Activated CD4-positive, alpha-beta T cell treated with anti-CD3 and anti-CD28 coated beads for 36 hours (primary cell): ENCODE results near the gene PICALM. TPM values are rescaled to one million over a fixed set of nuclear protein-coding genes. Genes with fewer than 3 reads are reported as not detected.

Experiments
- ATAC-seq: fragments of 200-7000 bp; cut with Tn5 transposase; one replicate; pipeline ENCODE4 v1.10.0; 2021; ENCODE audit warnings: mild to moderate bottlenecking, moderate library complexity
- CTCF ChIA-PET: fragments of 350-600 bp; sonication (Branson Sonifier 250); formaldehyde crosslinking; loops from one replicate; lab custom pipeline; 2021; ENCODE audit warnings: antibody characterized with exemption; lab: Charles Lee
- POLR2A ChIA-PET: fragments of 350-600 bp; sonication (Branson Sonifier 250); formaldehyde crosslinking; loops from one replicate; lab custom pipeline; 2021; ENCODE audit warnings: antibody characterized with exemption, inconsistent platforms; lab: Charles Lee
- DNase-seq: peaks from one replicate; pipeline ENCODE4 v3.0.0-alpha.2; 2020
- H3K27ac Mint-ChIP-seq: one replicate; pipeline ENCODE4 v1.8.0; 2021; ENCODE audit warnings: mixed read lengths
- H3K27me3 Mint-ChIP-seq: one replicate; pipeline ENCODE4 v1.8.0; 2021; ENCODE audit warnings: mixed read lengths
- H3K36me3 Mint-ChIP-seq: one replicate; pipeline ENCODE4 v1.8.0; 2021; ENCODE audit warnings: low read depth, mixed read lengths
- H3K4me1 Mint-ChIP-seq: one replicate; pipeline ENCODE4 v1.8.0; 2021; ENCODE audit warnings: mixed read lengths
- H3K4me3 Mint-ChIP-seq: one replicate; pipeline ENCODE4 v1.8.0; 2021; ENCODE audit warnings: mild to moderate bottlenecking, moderate library complexity, mixed read lengths
- H3K9me3 Mint-ChIP-seq: one replicate; pipeline ENCODE4 v1.8.0; 2021; ENCODE audit warnings: low read depth, mixed read lengths
- intact Hi-C, 2 experiments: fragments of 100-400 bp; cut with DNase I in 1 of 2; cut with micrococcal nuclease in 1 of 2; formaldehyde crosslinking; loops; one replicate each; pipeline versions ENCODE4 v1.14.2 to v1.15.1; 2022 to 2024; cut with DNase I, micrococcal nuclease
- total RNA-seq, 2 experiments: library from RNA; stranded (reverse); gene quantifications; one replicate each; pipeline ENCODE4 v1.2.3, GENCODE V29; 2021

Gene PICALM
- total RNA-seq, 2 experiments from 2014 or later = 63.8 to 88.3 TPM

GRCh38 chr11:85918910-85919794 lies 149.7 kb downstream of the PICALM start:
- ATAC-seq = no peak
- Mint-ChIP-seq H3K4me1 (peaks cover 7% of the 10 kb centered on the region), H3K27ac (no peak overlapping the region), H3K4me3 (no peak overlapping the region), H3K27me3 (peaks cover 7% of the 10 kb centered on the region), H3K9me3 (peaks cover 6% of the 10 kb centered on the region), H3K36me3 (no peaks in the 10 kb centered on the region)
- DNase-seq = no peak
- intact Hi-C loops = no loop called here
- POLR2A ChIA-PET = interaction anchor here (0.8 kb wide), 1 partner anchor 318 kb away, joined by 3 read pairs; no protein-coding TSS in a partner anchor
- CTCF ChIA-PET = interaction anchor here (0.9 to 1.3 kb wide), 3 partner anchors 123 to 500 kb away, joined by 3 to 4 read pairs (median 3); no protein-coding TSS in a partner anchor

- H3K4me1 Mint-ChIP-seq = no peaks in the 10 kb centered on the region
- ChIA-PET CTCF (no interaction called here), POLR2A (no interaction called here)
- ATAC-seq (no peak), DNase-seq (no peak)
- intact Hi-C loops = no loop called here
- peaks cover 2% of the 10 kb centered on the region for H3K27me3 Mint-ChIP-seq
- H3K9me3 Mint-ChIP-seq = peaks cover 6% of the 10 kb centered on the region
- H3K36me3 Mint-ChIP-seq = no peaks in the 10 kb centered on the region
- no peak overlapping the region for H3K4me3 Mint-ChIP-seq
- H3K27ac Mint-ChIP-seq = no peak overlapping the region
Observed at GRCh38 chr11:85914425-85914824, 154.5 kb downstream of the PICALM start.

- no peaks in the 10 kb centered on the region for H3K36me3 Mint-ChIP-seq
- POLR2A ChIA-PET = no interaction called here
- no peak overlapping the region for H3K4me3 Mint-ChIP-seq
- peaks cover 6% of the 10 kb centered on the region for H3K9me3 Mint-ChIP-seq
- H3K27me3 Mint-ChIP-seq = peaks cover 2% of the 10 kb centered on the region
- no peak for DNase-seq
- H3K27ac Mint-ChIP-seq = no peak overlapping the region
- no peak for ATAC-seq
- no peaks in the 10 kb centered on the region for H3K4me1 Mint-ChIP-seq
- intact Hi-C loops = no loop called here
- CTCF ChIA-PET = no interaction called here
Observed at GRCh38 chr11:85913513-85913912, 155.4 kb downstream of the PICALM start.

GRCh38 chr11:85912414-85912813 lies 156.5 kb downstream of the PICALM start:
- ChIA-PET CTCF (interaction anchor here (0.6 kb wide), 1 partner anchor 12 kb away, joined by 3 read pairs; no protein-coding TSS in a partner anchor), POLR2A (no interaction called here)
- H3K27me3 Mint-ChIP-seq = peaks cover 2% of the 10 kb centered on the region
- no peak overlapping the region for H3K4me3 Mint-ChIP-seq
- H3K9me3 Mint-ChIP-seq = peaks cover 6% of the 10 kb centered on the region
- intact Hi-C loops = no loop called here
- H3K4me1 Mint-ChIP-seq = no peaks in the 10 kb centered on the region
- H3K36me3 Mint-ChIP-seq = no peaks in the 10 kb centered on the region
- no peak for DNase-seq
- H3K27ac Mint-ChIP-seq = no peak overlapping the region
- no peak for ATAC-seq

Other genes with a start within 250 kb of the PICALM start
- not detected for gene CCDC83, start 213.7 kb downstream of the PICALM start, total RNA-seq
- 100 to 1,000 TPM in 1 of 2 experiments, 10 to 100 TPM in 1; 90.3 to 127 TPM for gene EED, start 175.7 kb upstream of the PICALM start, total RNA-seq
- gene HIKESHI, start 233.2 kb upstream of the PICALM start, total RNA-seq = 10 to 100 TPM; 50.2 to 51.3 TPM